GM23338 (cell line): Measurements from ENCODE around the gene UHMK1.

ENCODE experiments used
- CTCF ChIP-seq, 2 experiments: fragments of 200-600 bp in 1 of 2; sonication (generic) in 1 of 2; conservative IDR thresholded peaks; 2 replicates each; pipeline versions ENCODE4 v1.5.1 to v1.6.1; 2016 to 2017; ENCODE audit warnings: antibody characterized with exemption in 2 of 2, low read depth in 2 of 2, mild to moderate bottlenecking in 2 of 2, moderate library complexity in 1 of 2
- EZH2 ChIP-seq: fragments of 200-600 bp; sonication (generic); IDR thresholded peaks from one replicate; pipeline ENCODE4 v1.8.0; 2017; ENCODE audit warnings: antibody characterized with exemption, mild to moderate bottlenecking, low read depth; ENCODE audit not compliant: unreplicated experiment
- EZH2phosphoT487 ChIP-seq: fragments of 200-600 bp; sonication (generic); IDR thresholded peaks from one replicate; pipeline ENCODE4 v1.8.1; 2018; ENCODE audit warnings: antibody characterized with exemption; ENCODE audit not compliant: unreplicated experiment
- NANOG ChIP-seq: IDR thresholded peaks from 2 replicates; pipeline ENCODE4 v1.6.1; 2016; ENCODE audit warnings: antibody characterized with exemption, borderline replicate concordance
- POLR2AphosphoS5 ChIP-seq: IDR thresholded peaks from 2 replicates; pipeline ENCODE4 v1.6.1; 2016; ENCODE audit warnings: antibody characterized with exemption, low read depth
- REST ChIP-seq: IDR thresholded peaks from one replicate; pipeline ENCODE4 v1.6.1; 2018; ENCODE audit warnings: antibody characterized with exemption; ENCODE audit not compliant: unreplicated experiment
- ZNF114 ChIP-seq: fragments of 250-450 bp; sonication (Bioruptor Pico); IDR thresholded peaks from 2 replicates; pipeline ENCODE4 v1.5.0; 2020; ENCODE audit warnings: mild to moderate bottlenecking, moderate library complexity

- no peak for TF ChIP-seq CTCF (conservative IDR thresholded peaks at IDR 0.05; ENCODE audit: low read depth in 2 of 2)
- no peak for TF ChIP-seq NANOG
- TF ChIP-seq POLR2AphosphoS5, result no peak
- no peak for TF ChIP-seq ZNF114 (CRISPR knock-in tag)
- TF ChIP-seq EZH2, result no peak
- no peak for TF ChIP-seq REST
- no peak for TF ChIP-seq EZH2phosphoT487
Observed at GRCh38 chr1:162463021-162463420, 34.6 kb upstream of the UHMK1 start.
